Spleen (tissue), 11 donors: ENCODE measurements around the gene SNX22. TPM values are rescaled to one million over a fixed set of nuclear protein-coding genes. Genes with fewer than 3 reads are reported as not detected.
A peak's percentile ranks its signal among the peaks of the same experiment; 100 is the strongest.

ENCODE experiments used
- DNase-seq: peaks from one replicate; pipeline ENCODE4 v3.0.0-alpha.2; 2020
- H3K27ac ChIP-seq, 8 donors: fragments of 200-600 bp; sonication (generic) in 7 of 8; 1 replicate in 4 of 8; 2 replicates in 4 of 8; pipeline versions ENCODE4 v1.5.0 to v1.8.0; 2016 to 2021; ENCODE audit warnings: inconsistent platforms in 4 of 8, mild to moderate bottlenecking in 4 of 8, moderate library complexity in 1 of 8
- H3K27me3 ChIP-seq, 7 donors: fragments of 200-600 bp; sonication (generic) in 6 of 7; replicated peaks in 1 of 7; 1 replicate in 4 of 7; 2 replicates in 3 of 7; pipeline versions ENCODE4 v1.5.0 to v1.8.0; 2016 to 2021; ENCODE audit warnings: inconsistent platforms in 3 of 7, mild to moderate bottlenecking in 1 of 7
- H3K36me3 ChIP-seq, 6 donors: fragments of 200-600 bp; sonication (generic) in 5 of 6; 1 replicate in 4 of 6; 2 replicates in 2 of 6; pipeline versions ENCODE4 v1.5.0 to v1.8.0; 2016 to 2021; ENCODE audit warnings: inconsistent platforms in 2 of 6
- H3K4me1 ChIP-seq, 6 donors: fragments of 200-600 bp; sonication (generic) in 5 of 6; 1 replicate in 3 of 6; 2 replicates in 3 of 6; pipeline versions ENCODE4 v1.5.0 to v1.8.0; 2016 to 2021; ENCODE audit warnings: inconsistent platforms in 3 of 6
- H3K4me3 ChIP-seq, 8 donors: fragments of 200-600 bp; sonication (generic) in 7 of 8; 1 replicate in 4 of 8; 2 replicates in 4 of 8; pipeline versions ENCODE4 v1.5.0 to v1.8.0; 2016 to 2021; ENCODE audit warnings: inconsistent platforms in 4 of 8, mild to moderate bottlenecking in 4 of 8, moderate library complexity in 2 of 8
- H3K9me3 ChIP-seq, 8 donors: fragments of 200-600 bp; sonication (generic) in 7 of 8; 1 replicate in 4 of 8; 2 replicates in 4 of 8; pipeline versions ENCODE4 v1.5.0 to v1.8.0; 2016 to 2021; ENCODE audit warnings: inconsistent platforms in 4 of 8
- CTCF ChIP-seq, 11 experiments: fragments of 200-600 bp in 7 of 11; fragments of 450-650 bp in 4 of 11; sonication (generic) in 4 of 11; IDR thresholded peaks in 8 of 11; conservative IDR thresholded peaks in 3 of 11; 1 replicate in 7 of 11; 2 replicates in 4 of 11; pipeline versions ENCODE4 v1.4.0 to v1.8.0; 2016 to 2021; ENCODE audit warnings: antibody characterized with exemption in 11 of 11, inconsistent platforms in 4 of 11, mild to moderate bottlenecking in 1 of 11
- POLR2A ChIP-seq, 3 donors: fragments of 450-650 bp; IDR thresholded peaks; one replicate each; pipeline ENCODE4 v1.5.1; 2017; ENCODE audit warnings: antibody characterized with exemption in 3 of 3, mild to moderate bottlenecking in 1 of 3
- POLR2AphosphoS5 ChIP-seq, 3 donors: sonication (generic); formaldehyde crosslinking; IDR thresholded peaks; one replicate each; pipeline ENCODE4 v1.5.1; 2017; ENCODE audit warnings: antibody characterized with exemption in 3 of 3
- WGBS, 5 donors: extraction: QIAGEN DNeasy Blood & Tissue Kit in 3 of 5; methylation state at CpG; one replicate each; pipeline versions ENCODE4 v1.1.5 to v1.1.7; 2013 to 2018; 5-methylcytosine and 5-hydroxymethylcytosine counted together
- intact Hi-C: fragments of 100-400 bp; cut with DNase I; formaldehyde crosslinking; loops from one replicate; pipeline ENCODE4 v1.15.0; 2023; ENCODE audit warnings: low total_unique reads
- polyA plus RNA-seq, 3 donors: library from polyadenylated mRNA; stranded (reverse); fragments of 200-250 nt; gene quantifications; one replicate each; pipeline ENCODE4 v1.2.1, GENCODE V29; 2013
- total RNA-seq, 7 donors: library from RNA; depleted of rRNA in 3 of 7; stranded (reverse); fragments of >200 nt in 3 of 7; fragmentation: NEBNext Ultra II Directional in 4 of 7; extraction: Animal tissue kit (Norgen Biotek cat#: 25700) in 4 of 7; gene quantifications; one replicate each; pipeline versions ENCODE4 v1.1.0 to v1.2.1, GENCODE V29; 2016 to 2021
- donor health status: healthy with polysubstance abuse.
- donor health status: DM: no; HTN: no; CAD: no; lungs with moderate emphysema.
- donor health status: DM: no; HTN: no; CAD: no.
- donor health status: Bipolar disorder and iron deficiency.
- donor health status: healthy.
- donor health status: DM: no; HTN: no; CAD: no.
- donor health status: DM: yes; HTN: yes; CAD: no.

SNX22 gene
- total and polyA plus RNA-seq, 10 donors, result 8.9 to 18.6 (median 13.7) TPM

GRCh38 chr15:64138331-64138941, 13.1 kb upstream of the SNX22 start:
- no peak for DNase-seq
- Histone ChIP-seq H3K27ac (no peak overlapping the region), H3K4me1 (peaks cover 0 to 30% (median 3%) of the 10 kb centered on the region in 6 donors), H3K9me3 (no peaks in the 10 kb centered on the region), H3K27me3 (no peaks in the 10 kb centered on the region), H3K36me3 (peaks cover 3 to 89% (median 73%) of the 10 kb centered on the region in 6 donors), H3K4me3 (no peak overlapping the region)
- WGBS, 5 donors, result 85 to 95% (median 93%) methylated on average over 4 of the region's 4 CpGs
- TF ChIP-seq CTCF (IDR thresholded peaks at IDR 0.05 in 8 of 11, conservative IDR thresholded peaks at IDR 0.05 in 3 of 11) (no peak), POLR2A (IDR thresholded peaks at IDR 0.05) (no peak), POLR2AphosphoS5 (IDR thresholded peaks at IDR 0.05) (no peak)
- intact Hi-C loops, result no loop called here

GRCh38 chr15:64141798-64142512, 9.6 kb upstream of the SNX22 start:
- H3K4me3 ChIP-seq, result no peak overlapping the region
- no peaks in the 10 kb centered on the region for H3K27me3 ChIP-seq
- H3K36me3 ChIP-seq, result peaks cover 0 to 87% (median 56%) of the 10 kb centered on the region in 6 donors
- peaks cover 0 to 19% (median 4%) of the 10 kb centered on the region in 6 donors for H3K4me1 ChIP-seq
- no peak for TF ChIP-seq POLR2A (IDR thresholded peaks at IDR 0.05)
- no peak for TF ChIP-seq CTCF (IDR thresholded peaks at IDR 0.05 in 8 of 11, conservative IDR thresholded peaks at IDR 0.05 in 3 of 11)
- TF ChIP-seq POLR2AphosphoS5 (IDR thresholded peaks at IDR 0.05), result no peak
- whole genome bisulfite sequencing, 5 donors, result 96 to 98% (median 96%) methylated on average over 8 of the region's 8 CpGs
- no peak overlapping the region for H3K27ac ChIP-seq
- no peak for DNase-seq
- intact Hi-C loops, result no loop called here
- no peaks in the 10 kb centered on the region for H3K9me3 ChIP-seq

- DNase-seq, result no peak
- intact Hi-C loops, result no loop called here
- peaks cover 0 to 77% (median 43%) of the 10 kb centered on the region in 6 donors for H3K36me3 ChIP-seq
- TF ChIP-seq POLR2A (IDR thresholded peaks at IDR 0.05), result no peak
- TF ChIP-seq CTCF (IDR thresholded peaks at IDR 0.05 in 8 of 11, conservative IDR thresholded peaks at IDR 0.05 in 3 of 11), result no peak
- TF ChIP-seq POLR2AphosphoS5 (IDR thresholded peaks at IDR 0.05), result no peak
- no peak overlapping the region for H3K27ac ChIP-seq
- WGBS, 5 donors, result 86 to 90% (median 89%) methylated on average over 6 of the region's 6 CpGs
- H3K9me3 ChIP-seq, result no peaks in the 10 kb centered on the region
- H3K27me3 ChIP-seq, result no peaks in the 10 kb centered on the region
- peaks cover 0 to 12% (median 1%) of the 10 kb centered on the region in 6 donors for H3K4me1 ChIP-seq
- H3K4me3 ChIP-seq, result no peak overlapping the region
Measured at GRCh38 chr15:64143276-64143675, 8.3 kb upstream of the SNX22 start.

- 67 to 94% (median 76%) methylated on average over 7 to 8 of the region's 8 CpGs for WGBS, 5 donors
- Histone ChIP-seq H3K4me3 (no peak overlapping the region), H3K27me3 (no peaks in the 10 kb centered on the region), H3K36me3 (peaks cover 0 to 70% (median 36%) of the 10 kb centered on the region in 6 donors), H3K4me1 (peaks cover 0 to 12% (median 1%) of the 10 kb centered on the region in 6 donors), H3K27ac (peak overlapping the region in 5 of 8 donors; percentile 12 to 66 (median 40)), H3K9me3 (no peaks in the 10 kb centered on the region)
- intact Hi-C loops, result no loop called here
- TF ChIP-seq CTCF (IDR thresholded peaks at IDR 0.05 in 8 of 11, conservative IDR thresholded peaks at IDR 0.05 in 3 of 11), result no peak
- TF ChIP-seq POLR2A (IDR thresholded peaks at IDR 0.05), result no peak
- TF ChIP-seq POLR2AphosphoS5 (IDR thresholded peaks at IDR 0.05), result peak in 1 of 3 donors; percentile 20
- DNase-seq, result no peak
Measured at GRCh38 chr15:64144192-64144564, 7.4 kb upstream of the SNX22 start.
